Measurements from ENCODE around the gene GFER. TPM values are rescaled to one million over a fixed set of nuclear protein-coding genes. Genes with fewer than 3 reads are reported as not detected.
"Not testable (repeated sequence)": the region's sequence is repeated elsewhere in the genome, so short reads cannot be mapped to it uniquely, and the experiment has no call there.

Gene GFER
- total RNA-seq, 2 experiments from 2014 or later, result 39.1 to 43.3 TPM

GRCh38 chr16:1949507-1949906 is 34.5 kb upstream of the GFER start:
- POLR2A ChIA-PET, result no interaction called here

DNA sequence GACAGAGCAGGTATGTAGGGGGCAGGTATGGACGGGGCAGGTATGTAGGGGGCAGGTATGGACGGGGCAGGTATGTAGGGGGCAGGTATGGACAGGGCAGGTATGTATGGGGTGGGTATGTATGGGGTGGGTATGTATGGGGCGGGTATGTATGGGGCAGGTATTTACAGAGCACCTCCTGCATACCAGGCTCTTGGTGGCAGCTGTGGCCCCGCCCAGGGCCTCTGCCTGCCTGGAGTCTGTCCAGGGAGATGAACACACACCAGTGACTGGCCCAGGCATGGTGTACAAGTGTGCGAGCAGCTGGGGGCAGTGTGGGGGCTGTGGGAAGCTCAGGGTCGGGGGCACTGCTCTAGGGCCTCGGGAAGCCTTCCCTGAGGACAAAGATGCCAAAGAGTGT is 33.9 kb upstream of the GFER start:
- POLR2A ChIA-PET, result no interaction called here
- CTCF ChIA-PET, result no interaction called here

More at GRCh38 chr16:1949507-1949906, 34.5 kb upstream of the GFER start:
- CTCF ChIA-PET, result interaction anchor here (0.7 kb wide), 1 partner anchor 101 kb away, joined by 3 read pairs; no protein-coding TSS in a partner anchor

GRCh38 chr16:1950559-1950958 is 33.4 kb upstream of the GFER start:
- ChIA-PET POLR2A (no interaction called here), CTCF (no interaction called here)

DNA sequence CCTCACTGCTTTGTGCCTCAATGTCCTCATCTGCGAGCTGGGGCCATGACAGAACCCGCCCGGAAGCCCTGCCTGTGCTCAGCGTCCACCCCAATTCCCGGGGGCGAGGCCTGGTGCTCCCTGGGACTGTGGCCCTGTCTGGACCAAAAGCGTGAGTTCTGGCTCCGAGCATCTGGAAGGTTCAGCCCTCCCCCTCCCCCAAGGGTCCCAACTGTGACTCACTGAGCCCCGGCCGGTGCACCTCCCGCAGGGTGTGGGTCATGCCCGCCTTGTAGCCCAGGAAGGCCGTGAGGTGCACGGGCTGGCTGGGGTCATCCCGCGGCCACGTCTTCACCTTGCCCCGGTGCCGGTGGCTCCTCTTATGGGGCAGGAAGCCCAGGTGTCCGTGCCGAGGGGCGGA is 30.3 kb upstream of the GFER start:
- POLR2A ChIA-PET, result no interaction called here

DNA sequence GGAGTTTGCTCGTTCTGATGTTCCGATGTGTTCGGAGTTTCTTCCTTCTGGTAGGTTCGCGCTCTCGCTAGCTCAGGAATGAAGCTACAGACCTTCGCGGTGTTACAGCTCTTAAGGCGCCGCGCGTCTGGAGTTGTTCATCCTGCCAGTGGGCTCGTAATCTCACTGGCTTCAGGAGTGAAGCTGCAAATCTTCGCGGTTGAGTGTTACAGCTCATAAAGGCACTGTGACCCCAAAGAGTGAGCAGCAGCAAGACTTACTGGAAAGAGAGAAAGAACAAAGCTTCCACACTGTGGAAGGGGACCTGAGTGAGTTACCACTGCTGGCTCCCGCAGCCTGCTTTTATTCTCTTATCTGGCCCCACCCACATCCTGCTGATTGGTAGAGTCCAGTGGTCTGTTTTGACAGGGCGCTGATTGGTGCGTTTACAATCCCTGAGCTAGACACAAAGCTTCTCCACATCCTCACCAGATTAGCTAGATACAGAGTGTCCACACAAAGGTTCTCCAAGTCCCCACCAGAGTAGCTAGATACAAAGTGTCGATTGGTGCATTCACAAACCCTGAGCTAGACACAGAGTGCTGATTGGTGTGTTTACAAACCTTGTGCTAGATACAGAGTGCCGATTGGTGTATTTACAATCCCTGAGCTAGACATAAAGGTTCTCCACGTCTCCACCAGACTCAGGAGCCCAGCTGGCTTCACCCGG is 26.4 kb upstream of the GFER start:
- POLR2A ChIA-PET, CTCF ChIA-PET: not testable (repeated sequence)

More for the DNA sequence above, 30.3 kb upstream of the GFER start:
- CTCF ChIA-PET, result interaction anchor here (1.0 to 1.2 kb wide), 2 partner anchors 10 to 50 kb away, joined by 3 read pairs; partner anchors contain the start of gene MSRB1

DNA sequence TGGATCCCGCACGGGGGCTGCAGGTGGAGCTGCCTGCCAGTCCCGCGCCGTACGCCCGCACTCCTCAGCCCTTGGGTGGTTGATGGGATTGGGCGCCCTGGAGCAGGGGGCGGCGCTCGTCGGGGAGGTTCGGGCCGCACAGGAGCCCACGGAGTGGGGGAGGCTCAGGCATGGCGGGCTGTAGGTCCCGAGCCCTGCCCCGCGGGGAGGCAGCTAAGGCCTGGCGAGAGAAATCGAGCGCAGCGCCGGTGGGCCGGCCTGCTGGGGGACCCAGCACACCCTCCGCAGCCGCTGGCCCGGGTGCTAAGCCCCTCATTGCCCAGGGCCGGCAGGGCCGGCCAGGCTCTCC is 25.9 kb upstream of the GFER start:
- CTCF ChIA-PET, POLR2A ChIA-PET: not testable (repeated sequence)

DNA sequence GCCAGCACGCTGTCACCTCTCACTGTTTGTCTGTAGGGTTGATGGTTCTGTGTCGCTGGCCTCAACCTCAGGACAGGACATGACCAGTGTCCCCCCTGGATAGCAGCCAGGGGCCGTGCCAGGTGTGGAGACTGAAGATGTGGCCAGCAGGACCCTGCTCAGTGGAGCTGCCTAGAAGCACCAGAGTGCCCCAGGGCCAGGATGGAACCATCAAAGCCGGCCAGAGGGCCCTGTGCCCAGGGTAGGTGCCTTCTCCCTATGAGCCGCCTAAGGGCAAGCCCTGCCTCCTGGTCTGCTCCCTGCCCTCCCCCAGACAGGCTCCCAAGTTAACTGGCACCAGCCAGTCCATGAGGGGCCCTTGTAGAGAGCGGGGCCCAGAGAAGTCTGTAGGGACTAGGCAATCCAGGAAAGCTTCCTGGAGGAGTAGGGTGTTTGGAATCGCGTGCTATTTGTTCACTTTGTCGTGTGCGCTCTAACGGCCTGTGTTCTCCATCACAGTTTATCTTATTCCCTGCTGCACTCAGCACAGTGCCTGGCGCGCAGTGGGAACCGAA is 25.2 kb upstream of the GFER start:
- ChIA-PET POLR2A (interaction anchor here (0.8 kb wide), 1 partner anchor 12 kb away, joined by 3 read pairs; no protein-coding TSS in a partner anchor), CTCF (interaction anchor here (1.1 to 1.4 kb wide), 2 partner anchors 12 to 15 kb away, joined by 3 to 4 read pairs; partner anchors contain the start of gene MSRB1)

GRCh38 chr16:1959269-1960039 is 24.5 kb upstream of the GFER start, which contains the start of gene NDUFB10:
NDUFB10 (plus strand) TSS chr16:1959538; CDS start chr16:1959625, 87 bp downstream.
- ChIA-PET CTCF (interaction anchor here (0.9 to 1.4 kb wide), 3 partner anchors 11 to 1816 kb away, joined by 3 to 4 read pairs (median 3); partner anchors contain the start of gene MSRB1), POLR2A (interaction anchor here (0.6 to 2.1 kb wide), 7 partner anchors 8 to 186 kb away, joined by 3 to 11 read pairs (median 4); partner anchors contain the start of genes EME2, GFER, MRPS34 and MSRB1)

GRCh38 chr16:1960665-1961630 is 23.0 kb upstream of the GFER start:
- POLR2A ChIA-PET, result interaction anchor here (0.5 to 3.0 kb wide), 7 partner anchors 9 to 188 kb away, joined by 3 to 20 read pairs (median 4); partner anchors contain the start of genes EME2, GFER, MRPS34 and MSRB1
- CTCF ChIA-PET, result interaction anchor here (1.3 to 1.6 kb wide), 2 partner anchors 8 to 11 kb away, joined by 4 read pairs; partner anchors contain the start of gene TBL3

GRCh38 chr16:1961651-1962067 is 22.3 kb upstream of the GFER start:
- ChIA-PET CTCF (interaction anchor here (1.6 kb wide), 1 partner anchor 10 kb away, joined by 4 read pairs; the partner anchor contains the start of gene TBL3), POLR2A (interaction anchor here (0.5 to 3.0 kb wide), 3 partner anchors 10 to 50 kb away, joined by 3 to 20 read pairs (median 11); partner anchors contain the start of genes MSRB1 and TBL3)

GRCh38 chr16:1962161-1963153 is 21.5 kb upstream of the GFER start:
- POLR2A ChIA-PET, result interaction anchor here (0.6 to 3.0 kb wide), 4 partner anchors 9 to 513 kb away, joined by 3 to 20 read pairs (median 4); partner anchors contain the start of genes TBC1D24 and TBL3
- CTCF ChIA-PET, result interaction anchor here (1.6 kb wide), 1 partner anchor 10 kb away, joined by 4 read pairs; the partner anchor contains the start of gene TBL3

GRCh38 chr16:1963806-1964505 is 20.0 kb upstream of the GFER start:
- POLR2A ChIA-PET, result interaction anchor here (0.6 to 2.3 kb wide), 20 partner anchors 8 to 618 kb away, joined by 3 to 21 read pairs (median 4); partner anchors contain the start of genes FAHD1, GFER, HAGH and JPT2

DNA sequence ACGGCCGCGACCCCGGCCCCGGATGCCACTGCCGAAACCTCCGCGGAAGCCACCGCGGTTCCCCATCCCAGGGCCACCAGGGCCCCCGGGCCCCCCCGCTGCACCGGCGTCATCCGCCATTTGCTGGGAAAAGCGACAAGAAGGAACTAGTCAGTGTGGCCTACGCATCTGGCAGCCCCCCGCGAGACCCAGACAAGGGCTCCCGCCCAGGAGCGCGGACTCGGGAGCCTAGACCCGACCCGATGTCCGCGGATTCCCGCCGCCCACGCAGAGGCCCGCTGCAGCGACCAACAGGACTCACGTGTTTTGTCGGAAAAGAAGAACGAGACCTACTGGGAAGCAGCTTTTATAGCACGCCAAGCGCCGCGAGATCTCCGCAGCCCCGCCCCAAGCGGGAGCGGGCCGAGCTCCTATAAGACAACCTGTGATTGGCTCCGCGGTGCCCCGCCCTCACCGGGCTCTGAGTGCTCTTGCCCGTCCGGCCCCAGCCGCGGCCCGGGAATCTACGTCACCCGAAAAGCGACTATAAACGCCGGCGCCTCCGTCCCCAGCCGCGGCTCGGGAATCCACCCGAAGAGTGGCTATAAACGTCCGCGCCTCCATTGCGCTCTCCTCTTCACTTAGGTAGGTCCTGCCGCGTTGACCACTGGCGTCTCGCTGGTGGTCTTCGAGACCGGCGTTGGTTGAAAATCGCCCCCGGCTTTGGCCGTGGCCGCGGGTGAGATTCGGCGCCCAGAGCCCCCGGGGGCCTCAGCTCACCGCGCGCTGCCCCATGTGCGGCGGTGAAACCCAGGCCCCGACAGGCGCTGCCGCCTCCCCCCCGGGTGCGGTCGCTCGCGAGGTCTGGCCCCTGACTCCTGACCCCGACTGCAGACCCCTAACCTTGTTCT is 19.2 kb upstream of the GFER start, which contains the start of gene RPS2:
TSS of gene RPS2 (minus strand) at position 321 of the 890 bp plus-strand sequence. CDS start at position 120, 201 bp downstream.
- POLR2A ChIA-PET, result interaction anchor here (0.6 to 2.3 kb wide), 23 partner anchors 9 to 619 kb away, joined by 3 to 21 read pairs (median 4); partner anchors contain the start of genes FAHD1, GFER, HAGH and JPT2
- CTCF ChIA-PET, result interaction anchor here (0.7 to 1.8 kb wide), 4 partner anchors 17 to 39 kb away, joined by 3 to 6 read pairs (median 4); partner anchors contain the start of gene GFER

More at GRCh38 chr16:1963806-1964505, 20.0 kb upstream of the GFER start:
- CTCF ChIA-PET, result interaction anchor here (1.0 to 1.8 kb wide), 3 partner anchors 8 to 40 kb away, joined by 4 to 6 read pairs (median 4); partner anchors contain the start of gene TBL3

- ChIA-PET POLR2A (interaction anchor here (0.7 to 2.3 kb wide), 15 partner anchors 9 to 545 kb away, joined by 3 to 21 read pairs (median 5); partner anchors contain the start of genes FAHD1, GFER, HAGH and MSRB1), CTCF (interaction anchor here (0.6 to 1.8 kb wide), 6 partner anchors 16 to 175 kb away, joined by 3 to 6 read pairs (median 3); partner anchors contain the start of gene GFER)
Observed at GRCh38 chr16:1965396-1966001, 18.5 kb upstream of the GFER start.

Data from activated CD8-positive, alpha-beta memory T cell treated with anti-CD3 and anti-CD28 coated beads for 36 hours (primary cell).